Peyer's patch (tissue), 4 donors: ENCODE data around the gene ZNF18. TPM values are rescaled to one million over a fixed set of nuclear protein-coding genes. Genes with fewer than 3 reads are reported as not detected.

ENCODE experiments used
- DNase-seq, 3 donors: peaks; one replicate each; pipeline ENCODE4 v3.0.0-alpha.2; 2017 to 2019
- H3K27ac ChIP-seq, 4 donors: fragments of 200-600 bp; sonication (generic); one replicate each; pipeline ENCODE4 v1.5.1; 2016 to 2019
- H3K27me3 ChIP-seq, 2 donors: fragments of 200-600 bp; sonication (generic); one replicate each; pipeline ENCODE4 v1.5.1; 2019
- H3K36me3 ChIP-seq, 3 donors: fragments of 200-600 bp; sonication (generic); one replicate each; pipeline ENCODE4 v1.5.1; 2016 to 2019
- H3K4me1 ChIP-seq, 4 donors: fragments of 200-600 bp; sonication (generic); one replicate each; pipeline ENCODE4 v1.5.1; 2016 to 2019
- H3K4me3 ChIP-seq, 4 donors: fragments of 200-600 bp; sonication (generic); 1 replicate in 3 of 4; 2 replicates in 1 of 4; pipeline ENCODE4 v1.5.1; 2016 to 2019; ENCODE audit warnings: mild to moderate bottlenecking in 1 of 4
- H3K9me3 ChIP-seq, 4 donors: fragments of 200-600 bp; sonication (generic); one replicate each; pipeline ENCODE4 v1.5.1; 2016 to 2019; ENCODE audit warnings: mild to moderate bottlenecking in 1 of 4
- CTCF ChIP-seq, 6 experiments: fragments of 450-650 bp in 4 of 6; fragments of 200-600 bp in 2 of 6; sonication (generic) in 1 of 6; IDR thresholded peaks; one replicate each; pipeline ENCODE4 v1.5.1; 2017 to 2019; ENCODE audit warnings: antibody characterized with exemption in 6 of 6, mild to moderate bottlenecking in 3 of 6, moderate library complexity in 1 of 6
- POLR2A ChIP-seq, 2 donors: fragments of 450-650 bp; IDR thresholded peaks; one replicate each; pipeline ENCODE4 v1.5.1; 2017; ENCODE audit warnings: antibody characterized with exemption in 2 of 2, mild to moderate bottlenecking in 2 of 2, moderate library complexity in 2 of 2
- small RNA-seq, 2 donors: library from RNA; depleted of rRNA; stranded (forward); fragments of <200 nt; gene quantifications; one replicate each; pipeline ENCODE3, GENCODE V24; 2016
- total RNA-seq, 4 donors: library from RNA; depleted of rRNA; stranded (reverse); fragments of >200 nt; gene quantifications; one replicate each; pipeline ENCODE4 v1.1.0, GENCODE V29; 2016

ZNF18 gene
- total RNA-seq, 4 donors from 2014 or later, result 6.0 to 18.2 (median 8.8) TPM

GRCh38 chr17:11928436-11928835 lies 68.8 kb downstream of the ZNF18 start:
- H3K27me3 ChIP-seq, result no peaks in the 10 kb centered on the region
- no peaks in the 10 kb centered on the region for H3K36me3 ChIP-seq
- H3K4me3 ChIP-seq, result no peak overlapping the region
- H3K4me1 ChIP-seq, result no peaks in the 10 kb centered on the region
- no peak for DNase-seq
- no peak overlapping the region for H3K27ac ChIP-seq
- TF ChIP-seq CTCF (IDR thresholded peaks at IDR 0.05) (no peak), POLR2A (IDR thresholded peaks at IDR 0.05) (no peak)
- no peaks in the 10 kb centered on the region for H3K9me3 ChIP-seq

Small RNA genes lying within 50 kb of the gene (small RNA-seq; reads per million reads assigned to genes)
- 0 reads per million in 2 donors for gene RNU11-2P

Other genes starting within 250 kb of the ZNF18 start
- gene MAP2K4, start 23.4 kb upstream of the ZNF18 start, total RNA-seq, result 10 to 100 TPM; 17.7 to 34.7 (median 27.7) TPM